HG03097 (cell line): ENCODE measurements around the gene TNFRSF19.

Source experiments
- ATAC-seq: cut with Tn5 transposase; IDR thresholded peaks from one replicate; pipeline ENCODE4 v1.9.1; 2021; ENCODE audit not compliant: unreplicated experiment, low FRiP score

TNFRSF19 gene

DNA sequence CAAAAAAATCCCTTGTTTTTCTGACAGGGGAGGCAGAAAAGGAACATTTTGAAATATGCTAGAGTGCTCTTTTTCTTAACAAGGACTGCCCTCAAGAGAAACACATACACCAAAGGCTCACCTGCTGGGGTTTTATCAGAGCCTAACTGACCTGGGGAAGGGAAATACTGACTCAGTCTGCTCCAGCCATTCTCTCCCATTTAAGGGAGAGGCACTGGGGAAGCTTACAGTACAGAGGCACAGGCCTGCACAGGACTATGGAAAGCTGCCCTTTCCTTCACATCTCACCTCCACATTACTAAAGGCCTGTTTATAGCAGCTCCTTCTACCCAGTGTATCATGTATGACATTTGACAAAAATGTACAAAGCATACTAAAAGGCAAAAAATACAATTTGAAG, 30.3 kb downstream of the TNFRSF19 start:
- no peak for ATAC-seq

DNA sequence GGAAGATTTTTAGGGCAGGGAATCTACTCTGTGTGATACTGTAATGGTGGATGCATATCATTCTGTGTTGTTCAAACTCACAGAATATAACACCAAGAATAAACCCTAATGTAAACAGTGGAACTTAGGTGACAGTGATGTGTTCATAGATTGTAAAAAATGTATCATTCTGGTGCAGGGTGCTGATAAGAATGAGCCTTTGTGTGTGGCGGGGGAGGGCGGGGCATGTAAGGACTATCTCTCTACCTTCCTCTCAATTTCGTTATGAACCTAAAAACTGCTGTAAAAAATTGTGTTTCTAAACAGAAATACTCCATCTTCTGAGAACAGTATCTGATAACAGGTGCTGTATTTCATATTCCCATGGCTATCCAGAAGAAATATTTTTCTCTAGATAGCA, 35.6 kb downstream of the TNFRSF19 start:
- ATAC-seq, result no peak

DNA sequence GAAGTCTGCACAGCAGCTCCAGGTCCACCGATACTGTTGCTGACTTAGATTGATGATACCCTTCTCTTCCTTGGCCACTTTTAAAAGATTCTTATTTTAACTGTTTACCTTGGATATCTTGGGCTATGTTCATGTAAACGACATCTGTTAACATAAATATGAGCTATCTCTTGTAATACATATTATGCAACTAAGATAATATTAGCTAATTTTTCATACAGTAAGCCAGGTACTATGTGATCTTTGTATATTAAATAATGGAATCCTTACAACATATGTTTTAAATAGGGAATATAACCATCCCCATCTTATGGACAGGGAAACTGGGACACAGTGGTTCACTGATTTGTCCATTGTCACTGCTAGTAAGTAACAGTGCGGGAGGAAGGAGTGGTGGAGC, 37.9 kb downstream of the TNFRSF19 start:
- ATAC-seq, result no peak

DNA sequence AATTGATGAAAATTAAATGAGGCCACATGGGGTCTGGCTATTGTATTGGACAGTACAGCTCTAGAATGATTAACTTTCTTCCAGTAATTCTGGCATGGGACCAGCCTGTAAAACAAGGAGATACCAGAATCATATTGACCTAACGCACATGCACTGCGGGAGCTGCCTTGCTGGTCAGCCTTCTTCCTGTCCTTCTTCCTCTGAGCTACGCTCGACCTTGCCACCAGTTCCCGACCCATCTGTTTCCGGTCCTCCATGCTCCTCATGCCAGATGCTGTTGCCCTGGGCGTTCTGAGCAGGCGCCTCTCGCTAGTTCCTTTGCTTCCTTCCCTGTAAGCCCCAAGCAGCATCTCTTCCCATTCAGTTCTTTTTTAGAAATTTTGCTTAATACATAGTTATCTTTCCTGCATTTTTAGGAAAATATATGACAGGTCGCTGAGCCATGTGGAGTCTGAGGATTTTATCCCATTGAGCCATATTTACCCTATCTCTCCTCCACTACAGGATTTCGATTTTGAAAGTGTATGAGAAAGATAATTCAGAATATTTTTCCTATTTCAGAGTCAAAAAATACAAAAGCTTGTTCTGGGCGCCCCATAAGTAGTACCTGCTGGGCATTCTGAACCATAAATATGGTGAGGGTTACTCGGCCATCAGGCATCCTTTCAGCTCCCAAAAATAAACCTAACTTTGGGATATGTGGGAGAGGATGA, 38.6 kb downstream of the TNFRSF19 start:
- no peak for ATAC-seq

DNA sequence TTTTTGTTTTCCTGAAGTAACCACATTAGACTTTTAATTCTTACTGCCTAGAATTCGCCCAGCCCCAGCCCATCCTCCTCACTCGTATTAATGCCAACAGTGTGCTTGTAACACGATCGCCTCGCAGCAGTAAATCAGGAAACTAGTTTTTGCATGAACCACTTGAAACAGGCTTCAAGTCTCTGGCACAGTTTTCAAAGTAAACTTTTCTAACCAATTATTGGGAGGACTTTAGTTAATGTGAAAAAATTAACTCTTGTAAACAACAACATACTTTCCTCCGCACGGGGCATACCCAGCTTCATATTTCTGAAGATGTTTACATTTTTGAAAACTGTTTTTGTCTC, 39.2 kb downstream of the TNFRSF19 start:
- ATAC-seq, result no peak

DNA sequence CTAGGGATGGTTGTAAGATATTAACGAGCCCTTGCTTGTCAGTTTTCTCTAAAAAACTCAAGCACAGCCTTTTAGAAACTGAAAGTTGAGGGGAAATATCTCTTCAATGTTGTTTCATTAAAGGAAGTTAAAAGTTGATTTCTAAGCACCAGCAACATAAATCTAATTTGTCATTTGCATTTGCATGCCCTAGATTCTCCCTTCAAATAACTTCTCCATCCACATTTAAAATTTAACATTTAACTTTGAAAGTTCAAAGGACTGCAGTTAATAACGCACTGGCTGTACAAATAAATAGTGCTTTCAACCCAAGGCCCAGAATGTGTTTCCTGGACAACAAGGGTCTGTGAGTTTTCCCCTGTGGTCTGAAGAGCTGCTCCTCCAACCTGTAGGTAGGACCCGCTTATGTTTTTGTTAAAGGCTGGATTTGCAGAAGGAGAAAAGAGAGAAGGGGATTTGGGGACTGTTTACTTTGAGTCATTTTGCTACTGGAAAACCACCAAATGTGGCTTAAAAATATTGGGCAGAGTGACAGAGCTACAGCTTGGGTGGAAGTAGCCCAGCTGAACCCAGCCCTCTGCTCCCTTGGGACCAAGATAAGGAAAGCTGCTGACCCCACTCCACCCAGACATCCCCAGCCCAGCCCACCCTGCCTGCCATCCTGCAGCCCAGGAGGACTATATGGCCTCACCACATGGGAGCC, 39.8 kb downstream of the TNFRSF19 start:
- ATAC-seq, result no peak

DNA sequence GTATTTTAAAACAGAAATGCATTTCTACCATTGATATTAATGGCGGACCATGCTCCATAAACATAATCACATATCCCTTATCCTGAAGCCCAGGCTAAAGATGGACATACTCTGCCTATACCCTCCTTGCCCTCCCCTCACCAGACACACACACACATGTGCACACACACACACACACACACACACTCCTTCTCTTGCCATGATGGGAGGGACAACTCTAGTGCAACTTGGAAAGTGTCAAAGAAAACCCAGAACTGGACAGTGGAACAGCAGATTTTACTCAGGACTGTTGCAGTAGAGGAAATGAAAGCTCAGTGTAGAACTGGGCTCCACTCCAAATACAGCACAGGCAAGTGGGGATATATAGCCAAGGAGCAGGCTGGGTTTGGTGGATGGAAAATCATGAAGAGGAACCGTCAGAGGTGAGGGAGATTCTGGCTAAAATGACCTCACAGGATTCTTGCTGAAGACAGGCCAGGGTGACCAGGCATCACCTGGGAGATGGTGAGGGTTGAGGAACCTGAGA, 40.8 kb downstream of the TNFRSF19 start:
- no peak for ATAC-seq

DNA sequence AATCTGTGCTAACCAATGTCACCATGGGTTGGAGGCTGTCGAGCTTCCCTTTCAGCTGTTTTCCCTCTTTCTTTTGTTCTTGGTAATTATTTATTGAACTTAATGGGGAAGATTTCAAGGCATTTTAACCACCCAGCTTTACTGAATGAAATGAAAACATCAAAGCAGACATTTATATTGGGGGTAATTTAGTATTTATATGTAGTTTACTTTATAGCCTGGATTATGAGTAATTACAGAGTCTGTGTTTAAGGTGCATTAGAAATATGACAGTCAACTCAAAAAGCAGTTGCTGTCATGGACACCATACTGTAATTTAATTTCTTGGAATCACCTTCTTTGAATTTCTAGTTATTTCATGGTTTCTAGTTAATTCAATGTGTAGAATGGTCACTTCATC, 42.0 kb downstream of the TNFRSF19 start:
- no peak for ATAC-seq

DNA sequence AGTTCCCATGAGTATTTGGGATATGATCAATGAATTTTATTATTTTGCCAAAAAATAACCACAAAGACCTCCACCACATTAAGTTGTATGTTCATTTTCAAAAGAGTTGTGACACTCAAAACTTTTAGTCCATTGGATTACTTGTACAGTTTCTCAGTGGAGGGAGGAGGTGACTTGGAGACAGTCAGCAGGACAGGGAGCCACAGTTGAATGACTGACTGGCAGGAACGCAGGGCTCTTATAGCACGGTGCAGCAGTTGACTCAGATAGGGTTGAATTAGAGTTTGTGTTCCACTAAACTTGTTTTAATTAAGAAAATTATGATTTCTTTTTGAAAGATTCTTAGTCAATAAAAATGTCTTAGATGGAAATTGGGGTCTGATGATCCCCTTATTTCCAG, 42.5 kb downstream of the TNFRSF19 start:
- no peak for ATAC-seq

DNA sequence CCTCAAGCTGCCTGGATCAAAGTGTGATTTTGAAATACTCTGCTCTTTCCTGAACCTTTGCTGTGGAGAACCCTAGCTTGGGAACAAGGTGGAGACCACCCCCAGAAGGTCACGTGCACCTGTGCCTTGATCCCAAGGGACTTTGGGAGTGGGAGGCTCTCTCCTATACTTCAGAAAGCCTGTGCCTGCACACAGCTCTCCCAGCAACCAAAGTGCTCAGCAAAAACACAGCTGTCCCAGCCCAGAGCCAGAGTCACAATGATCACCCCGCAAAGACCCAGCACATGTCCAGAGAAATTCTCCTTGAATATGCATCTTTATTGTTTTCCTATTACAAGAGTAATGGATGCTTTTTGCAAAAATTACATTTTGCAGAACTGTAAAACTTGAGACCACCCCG, 43.4 kb downstream of the TNFRSF19 start:
- ATAC-seq, result no peak

DNA sequence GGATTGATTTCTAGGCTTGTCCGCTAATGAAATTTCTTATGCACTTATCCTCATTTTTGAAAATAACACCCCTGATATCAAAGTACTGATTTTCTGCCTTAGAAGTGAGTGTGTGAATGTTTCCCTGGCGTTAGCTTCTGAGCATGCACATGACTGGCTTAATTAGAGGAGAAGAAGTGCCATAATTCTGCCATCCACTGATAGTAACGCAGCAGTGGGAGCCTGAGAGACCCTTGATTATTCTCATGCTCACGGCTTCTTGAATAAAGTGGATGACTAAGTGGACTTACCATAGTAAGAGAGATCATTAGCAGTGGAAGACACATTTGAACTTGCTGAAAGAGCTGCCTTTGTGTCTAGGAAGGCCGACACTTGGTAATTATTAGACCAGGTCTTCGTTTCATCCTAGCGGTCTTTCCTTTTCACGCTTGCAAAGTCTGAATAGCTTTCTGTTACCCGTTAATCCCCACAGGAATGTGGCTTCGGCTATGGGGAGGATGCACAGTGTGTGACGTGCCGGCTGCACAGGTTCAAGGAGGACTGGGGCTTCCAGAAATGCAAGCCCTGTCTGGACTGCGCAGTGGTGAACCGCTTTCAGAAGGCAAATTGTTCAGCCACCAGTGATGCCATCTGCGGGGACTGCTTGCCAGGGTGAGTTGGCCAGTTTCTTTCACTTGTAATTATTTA, 45.3 kb downstream of the TNFRSF19 start:
- no peak for ATAC-seq

DNA sequence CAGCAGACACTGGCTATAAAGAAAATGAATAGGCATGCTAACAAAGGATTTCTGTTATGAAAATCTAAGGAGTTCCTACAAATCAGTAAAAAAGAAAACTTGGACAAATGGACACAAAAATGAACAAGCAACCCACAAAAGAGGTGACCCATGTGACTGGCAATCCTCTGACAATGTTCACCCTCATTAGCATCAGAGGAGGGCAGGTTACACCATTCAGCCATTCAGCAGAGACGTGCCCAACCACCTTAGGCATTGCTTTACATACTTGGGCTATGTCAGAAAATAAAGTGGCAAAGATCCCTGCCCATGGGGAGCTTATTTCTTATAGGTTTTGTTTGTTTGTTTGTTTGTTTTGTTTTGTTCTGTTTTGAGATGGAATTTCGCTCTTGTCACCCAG, 46.0 kb downstream of the TNFRSF19 start:
- no peak for ATAC-seq

DNA sequence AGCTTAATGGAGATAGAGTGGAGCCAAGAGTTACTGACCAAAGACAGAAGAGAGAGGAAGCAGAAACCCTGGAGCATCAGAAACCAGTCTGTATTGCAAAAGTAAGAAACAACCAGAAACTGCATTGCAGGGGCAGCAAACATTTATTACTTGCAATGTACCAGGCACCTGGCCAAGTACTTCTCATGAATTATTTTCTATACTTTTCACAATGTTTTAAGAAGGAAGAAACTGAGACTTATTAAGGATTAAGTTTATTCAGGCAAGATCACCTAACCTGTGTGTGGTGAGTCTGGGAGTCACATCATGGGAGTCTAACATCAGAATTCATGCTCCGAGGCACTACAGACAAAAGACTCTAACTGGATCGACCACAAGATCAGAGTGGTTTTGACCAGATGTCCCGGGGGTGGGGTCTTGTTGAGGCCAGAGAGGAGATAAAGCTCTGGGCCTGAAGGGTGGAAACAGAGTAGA, 47.4 kb downstream of the TNFRSF19 start:
- ATAC-seq, result no peak

DNA sequence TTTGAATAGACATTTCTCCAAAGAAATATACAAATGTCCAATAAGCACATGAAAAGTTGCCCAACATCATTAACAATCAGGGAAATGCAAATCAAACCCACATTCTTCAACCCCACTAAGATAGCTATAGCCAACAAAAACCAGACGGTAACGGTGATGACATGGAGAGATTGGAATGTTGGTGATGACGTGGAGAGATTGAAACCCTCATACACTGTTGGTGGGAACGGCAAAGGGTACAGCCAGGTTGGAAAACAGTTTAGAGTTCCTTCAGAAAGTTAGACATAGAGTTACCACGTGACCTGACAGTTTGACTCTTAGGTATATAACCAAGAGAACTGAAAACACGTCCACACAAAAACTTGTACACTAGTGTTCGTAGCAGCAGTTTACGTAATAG, 48.1 kb downstream of the TNFRSF19 start:
- ATAC-seq, result no peak

DNA sequence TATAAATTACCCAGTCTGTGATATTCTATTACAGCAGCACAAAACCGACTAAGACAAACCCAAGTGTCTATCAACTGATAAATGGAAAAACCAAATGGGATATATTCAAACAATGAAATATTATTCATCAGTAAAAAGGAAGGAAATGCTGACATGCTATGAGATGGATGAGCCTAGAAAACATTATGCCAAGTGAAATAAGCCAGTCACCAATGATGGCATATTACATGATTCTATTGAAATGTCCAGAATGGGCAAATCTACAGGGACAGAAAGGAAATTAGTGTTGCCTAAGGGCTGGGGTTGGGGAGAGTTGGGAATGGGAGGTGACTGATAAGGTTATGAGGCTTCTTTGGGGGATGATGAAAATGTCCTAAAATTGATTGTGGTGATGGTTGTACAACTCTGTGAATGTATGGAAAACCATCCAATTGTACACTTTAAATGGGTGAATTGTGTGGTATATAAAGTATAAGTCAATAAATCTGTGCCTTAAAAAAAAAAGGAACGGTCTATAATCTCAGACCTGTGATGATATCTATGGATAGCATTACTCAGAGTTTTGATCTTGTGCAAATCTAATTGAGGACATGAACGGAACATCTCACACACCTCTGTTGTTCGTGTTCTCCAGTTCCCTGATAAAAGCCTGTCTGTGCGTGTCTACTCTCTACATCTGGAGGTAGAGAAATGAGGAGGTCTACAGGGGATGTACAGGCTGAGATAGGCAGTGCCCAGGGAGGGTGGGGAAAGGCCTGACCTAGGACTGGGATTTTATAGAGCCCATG, 49.0 kb downstream of the TNFRSF19 start:
- no peak for ATAC-seq

DNA sequence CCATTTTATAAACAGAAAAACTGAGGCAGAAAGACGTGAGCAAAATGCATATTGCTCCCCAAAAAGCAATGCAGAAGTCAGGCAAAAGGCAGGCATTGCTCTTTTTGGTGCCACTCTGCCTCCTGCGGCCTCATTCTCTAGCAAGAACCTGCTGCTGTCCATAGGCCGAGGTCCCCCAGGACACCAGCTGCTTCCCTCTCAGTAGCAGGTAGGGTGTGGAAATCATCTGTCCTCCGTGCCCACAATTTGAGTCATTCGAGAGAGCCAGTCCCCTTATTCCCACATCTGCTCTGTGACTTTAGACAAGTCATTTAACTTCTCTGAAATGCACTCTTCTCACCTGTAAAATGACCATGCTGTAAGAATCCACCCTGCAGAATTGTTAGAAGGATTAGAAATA, 50.0 kb downstream of the TNFRSF19 start:
- no peak for ATAC-seq

DNA sequence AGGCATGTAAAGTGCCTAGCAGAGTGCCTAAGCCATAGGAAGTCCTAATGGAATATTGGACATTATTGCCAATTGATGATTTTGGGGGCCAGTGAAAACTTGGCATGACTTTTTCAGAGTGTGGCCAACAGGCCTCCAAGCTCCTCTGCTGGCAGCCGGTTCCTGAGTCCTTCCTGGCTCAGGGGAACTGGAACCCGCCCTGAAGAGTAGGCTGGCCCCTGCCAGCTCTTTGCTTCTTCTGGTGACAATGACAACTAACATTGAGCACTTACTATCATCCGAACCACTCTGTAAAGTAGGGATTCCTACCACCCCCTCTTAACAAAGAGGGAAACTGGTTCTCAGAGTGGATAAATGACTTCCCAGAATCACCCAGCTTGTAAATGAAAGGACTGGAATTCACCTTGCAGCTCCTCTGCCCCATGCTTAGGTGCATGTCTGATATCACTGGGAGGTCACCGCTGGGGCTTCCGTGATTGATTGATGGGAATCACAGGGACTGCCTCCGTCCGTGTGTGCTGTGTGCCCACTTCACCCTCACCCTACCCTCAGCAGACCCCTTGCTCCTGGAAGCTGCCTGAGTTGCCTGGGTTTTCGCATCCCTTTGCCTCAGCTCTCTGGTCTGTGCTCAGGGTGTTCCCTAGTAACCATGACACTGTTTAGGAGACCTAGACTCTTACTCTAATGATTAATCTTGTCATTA, 50.6 kb downstream of the TNFRSF19 start:
- no peak for ATAC-seq

DNA sequence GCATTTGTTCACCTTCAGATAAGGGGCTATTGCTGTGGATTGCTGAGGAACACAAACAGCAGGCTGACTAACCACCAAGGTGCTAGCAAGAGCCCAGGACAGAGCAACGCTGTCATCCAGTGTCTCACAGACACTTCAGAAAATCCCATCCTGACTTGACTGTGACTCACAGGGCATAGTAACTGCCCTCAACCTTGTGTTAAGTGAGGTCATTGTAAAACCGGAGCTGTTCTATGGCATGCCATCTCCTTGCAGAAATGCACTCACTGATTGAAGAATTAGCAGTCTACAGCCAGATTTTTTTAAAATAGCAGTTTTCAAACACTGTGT, 51.1 kb downstream of the TNFRSF19 start:
- ATAC-seq, result no peak

DNA sequence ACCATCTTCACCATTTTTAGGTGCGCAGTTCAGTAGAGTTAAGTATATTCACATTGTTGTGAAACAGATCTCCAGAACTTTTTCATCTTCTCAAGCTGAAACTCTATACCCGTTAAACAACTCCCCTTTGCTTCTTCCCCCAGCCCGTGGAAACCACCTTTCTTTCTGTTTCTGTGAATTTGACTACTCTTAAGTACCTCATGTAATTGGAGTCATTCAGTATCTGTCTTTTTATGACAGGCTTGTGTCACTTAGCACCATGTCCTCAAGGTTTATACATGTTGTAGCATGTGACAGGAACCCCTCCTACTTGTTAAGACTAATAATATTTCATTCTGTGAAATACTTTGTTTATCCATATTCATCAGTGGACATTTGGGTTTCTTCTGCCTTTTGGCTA, 52.8 kb downstream of the TNFRSF19 start:
- no peak for ATAC-seq

DNA sequence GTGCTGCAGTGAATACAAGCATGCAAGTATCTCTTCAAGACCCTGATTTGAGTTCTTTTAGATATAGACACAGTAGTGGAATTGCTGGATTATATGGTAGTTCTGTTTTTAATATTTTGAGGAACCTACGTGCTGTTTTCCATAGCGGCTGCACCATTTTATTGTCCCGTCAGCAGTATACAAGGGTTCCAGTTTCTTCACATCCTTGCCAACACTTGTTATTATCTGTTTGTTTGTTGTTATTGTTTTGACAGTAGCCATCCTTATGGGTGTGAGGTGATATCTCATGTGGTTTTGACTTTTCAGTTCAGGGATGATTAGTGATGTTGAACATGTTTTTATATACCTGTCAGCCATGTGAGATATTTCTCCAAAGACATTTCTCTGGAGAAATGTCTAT, 53.2 kb downstream of the TNFRSF19 start:
- no peak for ATAC-seq
